Fibroblast of lung (primary cell): ENCODE results near the gene CACNA1F. TPM values are rescaled to one million over a fixed set of nuclear protein-coding genes. Genes with fewer than 3 reads are reported as not detected.

Source experiments
- DNase-seq, 2 donors: peaks; one replicate each; pipeline versions ENCODE4 v3.0.0 to v3.0.0-alpha.2; 2010; ENCODE audit warnings: low read depth in 2 of 2
- H2AFZ ChIP-seq: 2 replicates; pipeline ENCODE4 v1.5.1; 2012; ENCODE audit warnings: low read length, control low read depth, inconsistent platforms
- H3K27ac ChIP-seq: 2 replicates; pipeline ENCODE4 v1.5.1; 2011; ENCODE audit warnings: low read length, control low read depth; ENCODE audit not compliant: insufficient read depth
- H3K27me3 ChIP-seq: 2 replicates; pipeline ENCODE4 v1.5.1; 2011; ENCODE audit warnings: mild to moderate bottlenecking, low read length; ENCODE audit not compliant: control insufficient read depth, insufficient read depth
- H3K36me3 ChIP-seq: 2 replicates; pipeline ENCODE4 v1.5.1; 2011; ENCODE audit warnings: low read length; ENCODE audit not compliant: control insufficient read depth, insufficient read depth
- H3K4me1 ChIP-seq: 2 replicates; pipeline ENCODE4 v1.5.1; 2011; ENCODE audit warnings: low read length; ENCODE audit not compliant: control insufficient read depth, insufficient read depth; ENCODE audit errors: extremely low read depth
- H3K4me2 ChIP-seq: 2 replicates; pipeline ENCODE4 v1.5.1; 2011; ENCODE audit warnings: low read length, control low read depth; ENCODE audit not compliant: insufficient read depth; ENCODE audit errors: extremely low read depth
- H3K4me3 ChIP-seq, 4 experiments: fragments of 200-600 bp in 1 of 4; sonication (generic) in 1 of 4; replicated peaks in 1 of 4; 2 replicates each; pipeline ENCODE4 v1.5.1; 2011 to 2016; ENCODE audit warnings: low read length in 4 of 4, low read depth in 3 of 4, mild to moderate bottlenecking in 3 of 4, control low read depth in 2 of 4, inconsistent platforms in 1 of 4, mixed read lengths in 1 of 4; ENCODE audit not compliant: insufficient read depth in 1 of 4; ENCODE audit errors: control extremely low read depth in 1 of 4
- H3K79me2 ChIP-seq: 2 replicates; pipeline ENCODE4 v1.5.1; 2012; ENCODE audit warnings: mild to moderate bottlenecking, low read length, inconsistent platforms; ENCODE audit not compliant: control insufficient read depth, insufficient read depth
- H3K9ac ChIP-seq: 2 replicates; pipeline ENCODE4 v1.5.1; 2011; ENCODE audit warnings: mild to moderate bottlenecking, low read length, control low read depth; ENCODE audit not compliant: insufficient read depth
- H3K9me3 ChIP-seq: 2 replicates; pipeline ENCODE4 v1.5.1; 2012; ENCODE audit warnings: low read depth, low read length; ENCODE audit not compliant: control insufficient read depth, insufficient read depth
- H4K20me1 ChIP-seq: 2 replicates; pipeline ENCODE4 v1.5.1; 2011; ENCODE audit warnings: low read length; ENCODE audit not compliant: control insufficient read depth, insufficient read depth; ENCODE audit errors: extremely low read depth
- CTCF ChIP-seq, 2 donors: IDR thresholded peaks in 1 of 2; conservative IDR thresholded peaks in 1 of 2; 1 replicate in 1 of 2; 2 replicates in 1 of 2; pipeline ENCODE4 v1.5.1; 2011 to 2012; ENCODE audit warnings: low read length in 2 of 2, control low read depth in 1 of 2, inconsistent platforms in 1 of 2, low read depth in 1 of 2, mild to moderate bottlenecking in 1 of 2
- EZH2 ChIP-seq: IDR thresholded peaks from 2 replicates; pipeline ENCODE4 v1.5.1; 2012; ENCODE audit warnings: low read length, control low read depth, mild to moderate bottlenecking; ENCODE audit errors: missing control alignments
- polyA plus RNA-seq, 2 donors: library from polyadenylated mRNA; depleted of rRNA in 1 of 2; stranded (reverse) in 1 of 2; unstranded in 1 of 2; fragments of >200 nt; gene quantifications; 2 replicates each; pipeline ENCODE4 v1.2.1, GENCODE V29; 2011 to 2012; ENCODE audit warnings: missing spikeins in 1 of 2
- total RNA-seq: library from RNA; depleted of rRNA; stranded (reverse); fragments of >200 nt; gene quantifications from 2 replicates; pipeline ENCODE4 v1.2.1, GENCODE V29; 2014

CACNA1F gene
- total and polyA plus RNA-seq, 2 donors (not counting 1 experiment from before 2014, with no cell fraction given): 0.17 TPM; not detected in 1

- TF ChIP-seq CTCF (conservative IDR thresholded peaks at IDR 0.05 in 1 of 2, IDR thresholded peaks at IDR 0.05 in 1 of 2; ENCODE audit: low read depth in 1 of 2, low read length in 2 of 2) (no peak), EZH2 (no peak)
- no peaks in the 10 kb centered on the region for H3K79me2 ChIP-seq
- H3K9ac ChIP-seq: no peak overlapping the region
- H3K4me2 ChIP-seq: no peak overlapping the region
- H3K27ac ChIP-seq: no peak overlapping the region
- H3K27me3 ChIP-seq: no peaks in the 10 kb centered on the region
- H2AFZ ChIP-seq: no peak overlapping the region
- H3K4me3 ChIP-seq: no peak overlapping the region
- H3K36me3 ChIP-seq: no peaks in the 10 kb centered on the region
- no peaks in the 10 kb centered on the region for H3K9me3 ChIP-seq
- H3K4me1 ChIP-seq: no peaks in the 10 kb centered on the region
- no peak for DNase-seq
- no peaks in the 10 kb centered on the region for H4K20me1 ChIP-seq
These were observed 20.3 kb downstream of the CACNA1F start for GRCh38 chrX:49212861-49213260.

- DNase-seq: no peak
- Histone ChIP-seq H2AFZ (no peak overlapping the region), H3K9me3 (no peaks in the 10 kb centered on the region), H3K4me2 (no peak overlapping the region), H3K79me2 (no peaks in the 10 kb centered on the region), H4K20me1 (no peaks in the 10 kb centered on the region), H3K4me1 (no peaks in the 10 kb centered on the region), H3K27ac (no peak overlapping the region), H3K27me3 (no peaks in the 10 kb centered on the region), H3K4me3 (no peak overlapping the region), H3K9ac (no peak overlapping the region), H3K36me3 (no peaks in the 10 kb centered on the region)
- TF ChIP-seq CTCF (conservative IDR thresholded peaks at IDR 0.05 in 1 of 2, IDR thresholded peaks at IDR 0.05 in 1 of 2; ENCODE audit: low read depth in 1 of 2, low read length in 2 of 2) (no peak), EZH2 (no peak)
These were observed 20.9 kb downstream of the CACNA1F start for GRCh38 chrX:49212209-49212608.

- no peaks in the 10 kb centered on the region for H4K20me1 ChIP-seq
- no peak overlapping the region for H2AFZ ChIP-seq
- H3K4me1 ChIP-seq: no peaks in the 10 kb centered on the region
- no peak overlapping the region for H3K4me3 ChIP-seq
- TF ChIP-seq CTCF (conservative IDR thresholded peaks at IDR 0.05 in 1 of 2, IDR thresholded peaks at IDR 0.05 in 1 of 2; ENCODE audit: low read depth in 1 of 2, low read length in 2 of 2): no peak
- TF ChIP-seq EZH2: no peak
- H3K36me3 ChIP-seq: no peaks in the 10 kb centered on the region
- no peak overlapping the region for H3K4me2 ChIP-seq
- DNase-seq: no peak
- no peaks in the 10 kb centered on the region for H3K27me3 ChIP-seq
- H3K79me2 ChIP-seq: no peaks in the 10 kb centered on the region
- H3K9ac ChIP-seq: no peak overlapping the region
- no peak overlapping the region for H3K27ac ChIP-seq
- no peaks in the 10 kb centered on the region for H3K9me3 ChIP-seq
These were observed 22.1 kb downstream of the CACNA1F start for GRCh38 chrX:49211074-49211473.
